B cell (primary cell): ENCODE results near the gene UBE2J2. TPM values are rescaled to one million over a fixed set of nuclear protein-coding genes. Genes with fewer than 3 reads are reported as not detected.
A peak's percentile ranks its signal among the peaks of the same experiment; 100 is the strongest.

Experiments
- ATAC-seq: fragments of 200-7000 bp; cut with Tn5 transposase; one replicate; pipeline ENCODE4 v1.10.0; 2021; ENCODE audit warnings: low read depth, mild to moderate bottlenecking, moderate number of reproducible peaks, moderate library complexity
- CTCF ChIA-PET: fragments of 350-600 bp; sonication (Branson Sonifier 250); formaldehyde crosslinking; loops from one replicate; lab custom pipeline; 2021; ENCODE audit warnings: antibody characterized with exemption, inconsistent platforms; lab: Charles Lee
- POLR2A ChIA-PET: fragments of 350-600 bp; sonication (Branson Sonifier 250); formaldehyde crosslinking; loops from one replicate; lab custom pipeline; 2021; ENCODE audit warnings: antibody characterized with exemption; lab: Charles Lee
- DNase-seq: peaks from one replicate; pipeline ENCODE4 v3.0.0; 2013
- H2AFZ ChIP-seq: 2 replicates; pipeline ENCODE4 v1.6.1; 2012; ENCODE audit warnings: mild to moderate bottlenecking, low read depth, low read length; ENCODE audit not compliant: insufficient read depth, poor library complexity, severe bottlenecking
- H3K27ac ChIP-seq, 2 donors: 1 replicate in 1 of 2; 2 replicates in 1 of 2; pipeline ENCODE4 v1.5.1; 2012 to 2013; ENCODE audit warnings: low read length in 2 of 2, mild to moderate bottlenecking in 2 of 2, moderate library complexity in 1 of 2
- H3K27me3 ChIP-seq, 4 experiments: fragments of 200-600 bp in 1 of 4; sonication (generic) in 1 of 4; replicated peaks in 1 of 4; 1 replicate in 2 of 4; 2 replicates in 2 of 4; pipeline versions ENCODE4 v1.6.1 to v1.7.0; 2013 to 2016; ENCODE audit warnings: low read length in 3 of 4, mild to moderate bottlenecking in 2 of 4, mixed read lengths in 1 of 4, moderate library complexity in 1 of 4; ENCODE audit not compliant: insufficient read depth in 4 of 4, control insufficient read depth in 3 of 4; ENCODE audit errors: control extremely low read depth in 1 of 4
- H3K36me3 ChIP-seq, 2 experiments: replicated peaks in 1 of 2; 1 replicate in 1 of 2; 2 replicates in 1 of 2; pipeline versions ENCODE4 v1.6.1 to v1.7.1; 2013; ENCODE audit warnings: low read length in 1 of 2; ENCODE audit not compliant: insufficient read depth in 2 of 2, control insufficient read depth in 1 of 2; ENCODE audit errors: control extremely low read depth in 1 of 2, extremely low read depth in 1 of 2
- H3K4me1 ChIP-seq, 2 donors: fragments of 200-600 bp in 1 of 2; sonication (generic) in 1 of 2; 1 replicate in 1 of 2; 2 replicates in 1 of 2; pipeline versions ENCODE4 v1.5.1 to v1.6.1; 2013 to 2017; ENCODE audit warnings: low read length in 2 of 2; ENCODE audit not compliant: control insufficient read depth in 2 of 2, insufficient read depth in 2 of 2
- H3K4me2 ChIP-seq: replicated peaks from 2 replicates; pipeline ENCODE3; 2012; ENCODE audit warnings: mild to moderate bottlenecking, low read depth, low read length; ENCODE audit not compliant: poor library complexity, severe bottlenecking
- H3K4me3 ChIP-seq, 5 experiments: fragments of 200-600 bp in 1 of 5; sonication (generic) in 1 of 5; 1 replicate in 3 of 5; 2 replicates in 2 of 5; pipeline versions ENCODE4 v1.5.1 to v1.7.0; 2011 to 2016; ENCODE audit warnings: low read length in 4 of 5, mild to moderate bottlenecking in 4 of 5, low read depth in 2 of 5, control low read depth in 1 of 5, moderate library complexity in 1 of 5; ENCODE audit not compliant: insufficient read depth in 1 of 5; ENCODE audit errors: control extremely low read depth in 1 of 5, extremely low read depth in 1 of 5
- H3K79me2 ChIP-seq: fragments of 200-600 bp; sonication (generic); one replicate; pipeline ENCODE4 v1.6.0; 2016; ENCODE audit warnings: low read length; ENCODE audit not compliant: control insufficient read depth, insufficient read depth
- H3K9ac ChIP-seq: fragments of 200-600 bp; sonication (generic); 2 replicates; pipeline ENCODE4 v1.6.1; 2017; ENCODE audit warnings: mild to moderate bottlenecking, low read length, moderate library complexity
- H3K9me3 ChIP-seq, 3 donors: one replicate each; pipeline versions ENCODE4 v1.6.1 to v1.7.1; 2013; ENCODE audit warnings: low read length in 2 of 3; ENCODE audit not compliant: control insufficient read depth in 2 of 3, insufficient read depth in 1 of 3; ENCODE audit errors: control extremely low read depth in 1 of 3
- H4K20me1 ChIP-seq: 2 replicates; pipeline ENCODE4 v1.6.0; 2012; ENCODE audit warnings: mild to moderate bottlenecking, low read length; ENCODE audit not compliant: insufficient read depth, control insufficient read depth, poor library complexity, severe bottlenecking
- H3K27ac Mint-ChIP-seq: one replicate; pipeline ENCODE4 v1.8.0; 2021; ENCODE audit warnings: mixed read lengths
- H3K27me3 Mint-ChIP-seq: one replicate; pipeline ENCODE4 v1.8.0; 2021; ENCODE audit warnings: mixed read lengths
- H3K4me1 Mint-ChIP-seq: one replicate; pipeline ENCODE4 v1.8.0; 2021; ENCODE audit warnings: mixed read lengths
- H3K4me3 Mint-ChIP-seq: one replicate; pipeline ENCODE4 v1.8.0; 2021; ENCODE audit warnings: mixed read lengths
- H3K9me3 Mint-ChIP-seq: one replicate; pipeline ENCODE4 v1.8.0; 2022; ENCODE audit warnings: mixed read lengths; ENCODE audit not compliant: insufficient read depth
- EZH2 ChIP-seq: IDR thresholded peaks from 2 replicates; pipeline ENCODE4 v1.6.1; 2012; ENCODE audit warnings: borderline replicate concordance, low read depth, mild to moderate bottlenecking, moderate library complexity, low read length; ENCODE audit not compliant: insufficient read depth, poor library complexity, severe bottlenecking
- WGBS: methylation state at CpG from one replicate; pipeline ENCODE4 v1.1.5; 2013; ENCODE audit warnings: missing lambda C conversion rate; ENCODE audit not compliant: insufficient coverage; 5-methylcytosine and 5-hydroxymethylcytosine counted together
- intact Hi-C: fragments of 100-400 bp; cut with micrococcal nuclease; formaldehyde crosslinking; loops from one replicate; pipeline ENCODE4 v1.10.0; 2022
- polyA plus RNA-seq: library from polyadenylated mRNA; depleted of rRNA; stranded (reverse); fragments of >200 nt; gene quantifications from 2 replicates; pipeline ENCODE4 v1.2.3, GENCODE V29; 2012
- total RNA-seq, 2 donors: library from RNA; stranded (reverse); fragments of 120-200 nt in 1 of 2; gene quantifications; 1 replicate in 1 of 2; 2 replicates in 1 of 2; pipeline versions ENCODE4 v1.2.3 to v1.2.4, GENCODE V29; 2013 to 2022
- TF ChIP-seq, protein P1 (sequence below): fragments of 200-600 bp; IDR thresholded peaks from one replicate; pipeline ENCODE4 v1.8.0; 2022; ENCODE audit warnings: antibody characterized with exemption, mild to moderate bottlenecking

Gene UBE2J2
- total and polyA plus RNA-seq, 2 donors (not counting 1 experiment from before 2014, with no cell fraction given): 40.1 to 115 TPM

DNA sequence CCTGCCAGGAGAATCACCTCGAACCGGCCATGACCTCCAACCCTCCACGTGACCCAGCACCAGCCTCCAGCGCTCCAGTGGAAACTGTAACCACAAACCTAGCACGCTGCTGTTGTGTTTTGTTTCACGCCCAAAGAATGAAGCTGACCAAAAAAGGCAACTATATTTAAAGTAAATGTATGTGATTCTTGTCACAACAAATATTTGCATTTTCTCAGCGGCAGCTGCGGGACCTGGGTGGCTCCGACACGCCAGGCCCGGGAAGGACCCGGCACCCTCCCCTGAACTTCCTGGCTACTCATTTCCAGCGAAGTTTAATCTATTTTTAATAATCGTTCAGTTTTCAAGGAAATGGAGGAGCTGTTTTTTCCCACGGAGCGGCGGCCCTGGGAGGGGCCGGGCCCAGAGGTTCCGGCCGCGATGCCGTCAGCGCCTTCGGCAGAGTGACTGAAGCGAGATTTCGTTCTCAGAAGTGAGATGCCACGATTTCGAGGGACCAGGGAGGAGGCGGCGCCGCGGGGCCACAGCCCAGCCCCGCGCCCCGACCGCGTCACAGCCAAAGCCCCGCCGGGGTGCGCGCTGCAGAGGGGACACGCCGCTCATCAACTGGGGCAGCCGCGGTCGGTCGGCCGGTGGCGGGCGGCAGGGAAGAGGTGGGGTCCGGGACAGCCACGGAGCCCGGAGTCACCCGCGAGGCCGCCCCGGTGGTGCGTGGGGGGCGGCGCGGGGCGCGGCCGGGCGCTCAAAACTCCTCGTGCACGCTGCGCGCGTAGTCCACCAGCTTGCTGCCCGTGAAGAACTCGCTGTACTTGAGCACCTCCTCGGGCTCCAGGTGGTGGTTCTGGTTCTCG is 56.7 kb downstream of the UBE2J2 start:
- DNase-seq (no peak), ATAC-seq (no peak)
- intact Hi-C loops: no loop called here
- TF ChIP-seq EZH2: no peak
- TF ChIP-seq, protein P1, sequence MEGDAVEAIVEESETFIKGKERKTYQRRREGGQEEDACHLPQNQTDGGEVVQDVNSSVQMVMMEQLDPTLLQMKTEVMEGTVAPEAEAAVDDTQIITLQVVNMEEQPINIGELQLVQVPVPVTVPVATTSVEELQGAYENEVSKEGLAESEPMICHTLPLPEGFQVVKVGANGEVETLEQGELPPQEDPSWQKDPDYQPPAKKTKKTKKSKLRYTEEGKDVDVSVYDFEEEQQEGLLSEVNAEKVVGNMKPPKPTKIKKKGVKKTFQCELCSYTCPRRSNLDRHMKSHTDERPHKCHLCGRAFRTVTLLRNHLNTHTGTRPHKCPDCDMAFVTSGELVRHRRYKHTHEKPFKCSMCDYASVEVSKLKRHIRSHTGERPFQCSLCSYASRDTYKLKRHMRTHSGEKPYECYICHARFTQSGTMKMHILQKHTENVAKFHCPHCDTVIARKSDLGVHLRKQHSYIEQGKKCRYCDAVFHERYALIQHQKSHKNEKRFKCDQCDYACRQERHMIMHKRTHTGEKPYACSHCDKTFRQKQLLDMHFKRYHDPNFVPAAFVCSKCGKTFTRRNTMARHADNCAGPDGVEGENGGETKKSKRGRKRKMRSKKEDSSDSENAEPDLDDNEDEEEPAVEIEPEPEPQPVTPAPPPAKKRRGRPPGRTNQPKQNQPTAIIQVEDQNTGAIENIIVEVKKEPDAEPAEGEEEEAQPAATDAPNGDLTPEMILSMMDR: no peak
- ChIA-PET POLR2A (no interaction called here), CTCF (no interaction called here)
- no peak overlapping the region for H3K4me2 ChIP-seq
- no peak overlapping the region for H3K9ac ChIP-seq
- WGBS: 96% methylated on average over 65 of the region's 74 CpGs
- H3K79me2 ChIP-seq: peaks cover 10% of the 10 kb centered on the region
- H3K36me3 ChIP-seq: peaks cover 0 to 43% of the 10 kb centered on the region in 2 experiments
- H3K27me3 ChIP-seq: peaks cover 0 to 10% (median 4%) of the 10 kb centered on the region in 4 experiments
- no peak overlapping the region for H2AFZ ChIP-seq
- H3K4me1 Mint-ChIP-seq: peaks cover 24% of the 10 kb centered on the region
- H3K27ac Mint-ChIP-seq: peak overlapping the region; percentile 72
- H3K4me3 ChIP-seq: no peak overlapping the region
- H3K27ac ChIP-seq: no peak overlapping the region
- peaks cover 0 to 11% (median 0%) of the 10 kb centered on the region in 3 donors for H3K9me3 ChIP-seq
- no peaks in the 10 kb centered on the region for H3K27me3 Mint-ChIP-seq
- peaks cover 50% of the 10 kb centered on the region for H4K20me1 ChIP-seq
- H3K4me3 Mint-ChIP-seq: no peak overlapping the region
- H3K4me1 ChIP-seq: peaks cover 34% of the 10 kb centered on the region in 2 donors
- no peaks in the 10 kb centered on the region for H3K9me3 Mint-ChIP-seq
